T47D (cell line): ENCODE measurements around the gene POU2AF3.

Source experiments
- DNase-seq, 2 experiments: peaks; one replicate each; pipeline versions ENCODE4 v3.0.0 to v3.0.0-alpha.2; 2011 to 2012; ENCODE audit warnings: low read depth in 1 of 2, low spot score in 1 of 2
- JUND ChIP-seq: IDR thresholded peaks from 2 replicates; pipeline ENCODE4 v1.6.1; 2012; ENCODE audit warnings: low read depth
- in situ Hi-C: cut with HindIII; loops from 2 replicates; pipeline ENCODE4 v1.10.0; 2016; ENCODE audit warnings: low sequenced_read_pairs, low pct_unique_long_range_greater_than_20kb

Gene POU2AF3

GRCh38 chr11:111335549-111335948 is 37.2 kb downstream of the POU2AF3 start:
- peak in 1 of 2 experiments; percentile 55 for DNase-seq
- TF ChIP-seq JUND = no peak
- in situ Hi-C loops = no loop called here

- no peak for DNase-seq
- in situ Hi-C loops = no loop called here
- no peak for TF ChIP-seq JUND
Observed at GRCh38 chr11:111336062-111336461, 37.7 kb downstream of the POU2AF3 start.

GRCh38 chr11:111336582-111337256 is 38.4 kb downstream of the POU2AF3 start:
- TF ChIP-seq JUND = no peak
- in situ Hi-C loops = no loop called here
- DNase-seq = peak in 1 of 2 experiments; percentile 45

- no peak for TF ChIP-seq JUND
- DNase-seq = no peak
- in situ Hi-C loops = no loop called here
Observed at GRCh38 chr11:111339758-111340388, 41.5 kb downstream of the POU2AF3 start.

GRCh38 chr11:111342329-111342728 is 44.0 kb downstream of the POU2AF3 start:
- in situ Hi-C loops = no loop called here
- no peak for TF ChIP-seq JUND
- no peak for DNase-seq

GRCh38 chr11:111344032-111344431 is 45.7 kb downstream of the POU2AF3 start:
- DNase-seq = peak in 1 of 2 experiments; percentile 52
- in situ Hi-C loops = no loop called here
- no peak for TF ChIP-seq JUND

GRCh38 chr11:111347002-111347722 is 48.8 kb downstream of the POU2AF3 start:
- no peak for TF ChIP-seq JUND
- no peak for DNase-seq
- in situ Hi-C loops = no loop called here

- no peak for DNase-seq
- in situ Hi-C loops = no loop called here
Observed at GRCh38 chr11:111347723-111348115, 49.4 kb downstream of the POU2AF3 start.

GRCh38 chr11:111348147-111348546 is 49.8 kb downstream of the POU2AF3 start:
- no peak for TF ChIP-seq JUND
- in situ Hi-C loops = no loop called here
- no peak for DNase-seq

More at GRCh38 chr11:111347723-111348115, 49.4 kb downstream of the POU2AF3 start:
- no peak for TF ChIP-seq JUND

- no peak for TF ChIP-seq JUND
- no peak for DNase-seq
- in situ Hi-C loops = no loop called here
Observed at GRCh38 chr11:111349191-111349695, 50.9 kb downstream of the POU2AF3 start.

GRCh38 chr11:111350811-111351210 is 52.5 kb downstream of the POU2AF3 start:
- DNase-seq = no peak
- in situ Hi-C loops = no loop called here
- no peak for TF ChIP-seq JUND

- no peak for DNase-seq
- in situ Hi-C loops = no loop called here
- TF ChIP-seq JUND = no peak
Observed at GRCh38 chr11:111351374-111352055, 53.2 kb downstream of the POU2AF3 start.
